Activated naive CD4-positive, alpha-beta T cell treated with Interleukin-2 at 50 U/mL for 16 hours (primary cell): ENCODE results near the gene DCN.

Experiments used
- DNase-seq: peaks from one replicate; pipeline ENCODE4 v3.0.0-alpha.2; 2020

DCN gene

GRCh38 chr12:91185421-91185820 lies 2.8 kb upstream of the DCN start:
- DNase-seq = no peak

- no peak for DNase-seq
Measured at GRCh38 chr12:91183551-91183950, 934 bp upstream of the DCN start.

GRCh38 chr12:91180582-91181395 lies 1.8 kb downstream of the DCN start:
- DNase-seq = no peak

- DNase-seq = no peak
Measured at GRCh38 chr12:91179966-91180561, 2.6 kb downstream of the DCN start.

- DNase-seq = no peak
Measured at GRCh38 chr12:91179315-91179714, 3.3 kb downstream of the DCN start.

- no peak for DNase-seq
Measured at GRCh38 chr12:91178781-91179180, 3.8 kb downstream of the DCN start.

GRCh38 chr12:91178139-91178561 lies 4.5 kb downstream of the DCN start:
- DNase-seq = no peak

- DNase-seq = no peak
Measured at GRCh38 chr12:91177381-91177780, 5.2 kb downstream of the DCN start.

GRCh38 chr12:91176915-91177314 lies 5.7 kb downstream of the DCN start:
- DNase-seq = no peak

- no peak for DNase-seq
Measured at GRCh38 chr12:91176358-91176757, 6.3 kb downstream of the DCN start.

GRCh38 chr12:91173124-91173523 lies 9.5 kb downstream of the DCN start:
- no peak for DNase-seq

GRCh38 chr12:91172096-91172495 lies 10.5 kb downstream of the DCN start:
- DNase-seq = no peak

GRCh38 chr12:91171476-91171875 lies 11.1 kb downstream of the DCN start:
- DNase-seq = no peak

GRCh38 chr12:91163116-91163515 lies 19.5 kb downstream of the DCN start:
- DNase-seq = no peak

- no peak for DNase-seq
Measured at GRCh38 chr12:91161009-91161408, 21.6 kb downstream of the DCN start.

GRCh38 chr12:91155990-91156389 lies 26.6 kb downstream of the DCN start:
- DNase-seq = no peak

GRCh38 chr12:91154131-91154530 lies 28.5 kb downstream of the DCN start:
- DNase-seq = no peak

- DNase-seq = no peak
Measured at GRCh38 chr12:91144053-91144452, 38.6 kb downstream of the DCN start.

- no peak for DNase-seq
Measured at GRCh38 chr12:91143206-91143605, 39.4 kb downstream of the DCN start.

GRCh38 chr12:91142221-91142631 lies 40.4 kb downstream of the DCN start:
- no peak for DNase-seq

- no peak for DNase-seq
Measured at GRCh38 chr12:91140026-91140931, 42.3 kb downstream of the DCN start.

- DNase-seq = no peak
Measured at GRCh38 chr12:91139286-91139685, 43.3 kb downstream of the DCN start.

- no peak for DNase-seq
Measured at GRCh38 chr12:91138337-91138920, 44.2 kb downstream of the DCN start.
